ENCODE data around the gene ORMDL3. TPM values are rescaled to one million over a fixed set of nuclear protein-coding genes. Genes with fewer than 3 reads are reported as not detected.

Gene ORMDL3
- polyA plus RNA-seq, 2 of the 4 experiments (the other 2 are of a cell fraction) = 26.9 to 52.1 TPM

DNA sequence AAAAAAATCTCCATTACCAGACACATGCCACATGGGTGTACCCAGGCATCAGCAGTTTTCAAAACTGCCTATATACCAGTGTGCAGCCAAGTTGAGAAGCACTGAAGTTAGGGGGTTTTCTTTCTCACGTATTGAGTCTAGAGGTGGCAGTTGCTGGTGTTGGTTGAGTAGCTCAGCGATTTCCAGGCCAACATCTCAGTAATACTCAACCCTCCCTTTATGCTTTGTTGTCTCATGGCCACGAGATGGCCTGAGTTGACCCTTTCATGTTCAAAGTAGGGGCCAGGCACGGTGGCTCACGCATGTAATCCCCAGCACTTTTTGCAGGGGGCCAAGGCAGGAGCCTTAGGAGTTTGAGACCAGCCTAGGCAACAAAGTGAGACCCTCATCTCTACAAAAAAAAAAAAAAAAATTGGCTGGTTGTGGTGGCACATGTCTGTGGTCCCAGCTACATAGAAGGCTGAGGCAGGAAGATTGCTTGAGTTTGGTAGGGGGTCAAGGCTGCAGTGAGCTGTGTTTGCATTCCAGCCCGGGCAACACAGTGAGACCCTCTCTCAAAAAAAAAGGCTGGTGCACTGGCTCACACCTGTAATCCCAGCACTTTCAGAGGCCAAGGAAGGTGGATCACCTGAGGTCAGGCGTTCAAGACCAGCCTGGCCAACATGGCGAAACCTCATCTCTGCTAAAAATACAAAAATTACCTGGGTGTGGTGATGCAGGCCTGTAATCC is 10.9 kb upstream of the ORMDL3 start:
- no peak for FAIRE-seq
- H3K4me3 ChIP-seq = no peak overlapping the region
- H3K4me1 ChIP-seq = peaks cover 11% of the 10 kb centered on the region
- ChIA-PET POLR2A (no interaction called here), CTCF (interaction anchor here (0.7 to 4.2 kb wide), 12 partner anchors 8 to 94 kb away, joined by 3 to 43 read pairs (median 10); partner anchors contain the start of genes LRRC3C, ORMDL3 and PSMD3)
- ATAC-seq = no peak
- DNase-seq (ENCODE audit: low read depth in 1 of 2, low spot score in 1 of 2) = no peak
- H3K27ac ChIP-seq = no peak overlapping the region
- TF ChIP-seq, protein P1, sequence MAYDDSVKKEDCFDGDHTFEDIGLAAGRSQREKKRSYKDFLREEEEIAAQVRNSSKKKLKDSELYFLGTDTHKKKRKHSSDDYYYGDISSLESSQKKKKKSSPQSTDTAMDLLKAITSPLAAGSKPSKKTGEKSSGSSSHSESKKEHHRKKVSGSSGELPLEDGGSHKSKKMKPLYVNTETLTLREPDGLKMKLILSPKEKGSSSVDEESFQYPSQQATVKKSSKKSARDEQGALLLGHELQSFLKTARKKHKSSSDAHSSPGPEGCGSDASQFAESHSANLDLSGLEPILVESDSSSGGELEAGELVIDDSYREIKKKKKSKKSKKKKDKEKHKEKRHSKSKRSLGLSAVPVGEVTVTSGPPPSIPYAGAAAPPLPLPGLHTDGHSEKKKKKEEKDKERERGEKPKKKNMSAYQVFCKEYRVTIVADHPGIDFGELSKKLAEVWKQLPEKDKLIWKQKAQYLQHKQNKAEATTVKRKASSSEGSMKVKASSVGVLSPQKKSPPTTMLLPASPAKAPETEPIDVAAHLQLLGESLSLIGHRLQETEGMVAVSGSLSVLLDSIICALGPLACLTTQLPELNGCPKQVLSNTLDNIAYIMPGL (CRISPR knock-in tag; IDR thresholded peaks at IDR 0.05; ENCODE audit: borderline replicate concordance) = no peak
- no peak for TF ChIP-seq JUNB (IDR thresholded peaks at IDR 0.05)
- TF ChIP-seq FOXS1 (CRISPR knock-in tag; IDR thresholded peaks at IDR 0.05) = no peak
- TF ChIP-seq RNF2 (IDR thresholded peaks at IDR 0.05; ENCODE audit: borderline replicate concordance, low read depth) = no peak
- TF ChIP-seq, protein P2, sequence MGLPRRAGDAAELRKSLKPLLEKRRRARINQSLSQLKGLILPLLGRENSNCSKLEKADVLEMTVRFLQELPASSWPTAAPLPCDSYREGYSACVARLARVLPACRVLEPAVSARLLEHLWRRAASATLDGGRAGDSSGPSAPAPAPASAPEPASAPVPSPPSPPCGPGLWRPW (IDR thresholded peaks at IDR 0.05) = no peak
- no peak for TF ChIP-seq EP300 (IDR thresholded peaks at IDR 0.05)
- no peak for TF ChIP-seq PHF8 (IDR thresholded peaks at IDR 0.05; ENCODE audit: borderline replicate concordance, low read depth)
- no peak for TF ChIP-seq HOXA7 (CRISPR knock-in tag; IDR thresholded peaks at IDR 0.05)
- TF ChIP-seq FOSL2 (IDR thresholded peaks at IDR 0.05) = no peak
- TF ChIP-seq FOSL2 (CRISPR knock-in tag; IDR thresholded peaks at IDR 0.05) = no peak
- TF ChIP-seq ZFP36 (IDR thresholded peaks at IDR 0.05; ENCODE audit: borderline replicate concordance, partially characterized antibody) = no peak
- TF ChIP-seq HEYL (CRISPR knock-in tag; IDR thresholded peaks at IDR 0.05) = no peak
- no peak for TF ChIP-seq SREBF2 (IDR thresholded peaks at IDR 0.05)
- TF ChIP-seq NPAS2 (CRISPR knock-in tag; IDR thresholded peaks at IDR 0.05; ENCODE audit: borderline replicate concordance) = no peak
- TF ChIP-seq, protein P3, sequence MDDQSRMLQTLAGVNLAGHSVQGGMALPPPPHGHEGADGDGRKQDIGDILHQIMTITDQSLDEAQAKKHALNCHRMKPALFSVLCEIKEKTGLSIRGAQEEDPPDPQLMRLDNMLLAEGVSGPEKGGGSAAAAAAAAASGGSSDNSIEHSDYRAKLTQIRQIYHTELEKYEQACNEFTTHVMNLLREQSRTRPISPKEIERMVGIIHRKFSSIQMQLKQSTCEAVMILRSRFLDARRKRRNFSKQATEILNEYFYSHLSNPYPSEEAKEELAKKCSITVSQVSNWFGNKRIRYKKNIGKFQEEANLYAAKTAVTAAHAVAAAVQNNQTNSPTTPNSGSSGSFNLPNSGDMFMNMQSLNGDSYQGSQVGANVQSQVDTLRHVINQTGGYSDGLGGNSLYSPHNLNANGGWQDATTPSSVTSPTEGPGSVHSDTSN (IDR thresholded peaks at IDR 0.05) = no peak
- TF ChIP-seq MAZ (IDR thresholded peaks at IDR 0.05; ENCODE audit: borderline replicate concordance, low read depth, low read length) = no peak
- no peak for TF ChIP-seq JUN (IDR thresholded peaks at IDR 0.05)
- TF ChIP-seq ESRRA (IDR thresholded peaks at IDR 0.05; ENCODE audit: borderline replicate concordance, low read length) = no peak
- no peaks in the 10 kb centered on the region for H3K9me3 ChIP-seq
- H3K4me2 ChIP-seq = no peak overlapping the region
- WGBS (ENCODE audit: missing lambda C conversion rate) = 68% methylated on average over 8 of the region's 8 CpGs

DNA sequence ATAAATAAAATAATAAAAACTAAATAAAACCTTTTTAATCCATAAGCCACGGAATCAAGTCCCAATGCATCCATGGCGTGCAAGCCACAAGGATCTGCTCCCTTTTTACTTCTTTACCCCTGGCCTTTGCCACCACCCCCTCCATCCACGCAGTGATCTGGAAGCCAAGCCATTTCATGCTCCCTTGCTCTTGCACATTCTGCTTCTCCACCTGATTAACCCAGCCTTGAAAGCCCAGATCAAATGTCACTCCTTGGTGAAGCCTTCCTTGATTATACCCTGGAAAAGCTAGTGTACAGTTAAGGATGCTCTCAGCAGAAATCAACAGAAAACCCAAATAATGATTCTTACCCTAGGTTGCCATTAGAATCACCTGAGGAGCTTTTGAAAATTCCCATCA is 10.0 kb upstream of the ORMDL3 start:
- Histone ChIP-seq H3K27ac (no peak overlapping the region), H3K4me1 (peaks cover 11% of the 10 kb centered on the region), H3K9me3 (no peaks in the 10 kb centered on the region), H3K4me3 (no peak overlapping the region), H3K4me2 (no peak overlapping the region)
- WGBS (ENCODE audit: missing lambda C conversion rate) = 86% methylated on average over 3 of the region's 3 CpGs
- DNase-seq (ENCODE audit: low read depth in 1 of 2, low spot score in 1 of 2) (no peak), ATAC-seq (no peak), FAIRE-seq (no peak)
- ChIA-PET POLR2A (no interaction called here), CTCF (interaction anchor here (0.7 to 4.2 kb wide), 6 partner anchors 12 to 269 kb away, joined by 3 to 43 read pairs (median 6); partner anchors contain the start of genes PNMT and PSMD3)
- TF ChIP-seq TFCP2L1 (CRISPR knock-in tag; IDR thresholded peaks at IDR 0.05) (no peak), HOXA7 (CRISPR knock-in tag; IDR thresholded peaks at IDR 0.05) (no peak)

DNA sequence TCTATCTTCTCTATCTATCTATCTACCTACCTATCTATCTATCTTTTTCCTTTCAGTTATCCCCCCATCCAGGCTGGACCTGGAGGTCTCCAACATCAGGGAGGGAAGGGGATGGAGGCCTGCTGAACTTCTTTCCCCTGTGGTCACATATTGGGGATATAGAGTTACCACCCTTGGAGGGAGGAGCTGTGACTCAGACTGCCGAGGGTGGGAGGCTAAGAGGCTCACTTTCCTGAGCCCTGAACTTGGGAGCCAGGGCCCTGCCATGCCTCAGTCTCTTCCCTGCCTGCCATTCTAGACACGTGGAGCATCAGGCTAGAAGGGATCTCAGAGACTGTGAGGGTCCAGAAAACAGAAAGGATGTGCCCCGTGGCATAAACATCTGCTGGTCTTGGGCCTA is 8.5 kb upstream of the ORMDL3 start:
- no peak for FAIRE-seq
- 59% methylated on average over 3 of the region's 3 CpGs for WGBS (ENCODE audit: missing lambda C conversion rate)

More for the DNA sequence above, 8.5 kb upstream of the ORMDL3 start:
- H3K9me3 ChIP-seq = no peaks in the 10 kb centered on the region
- ChIA-PET POLR2A (no interaction called here), CTCF (interaction anchor here (2.9 kb wide), 1 partner anchor 23 kb away, joined by 11 read pairs; no protein-coding TSS in a partner anchor)
- peaks cover 11% of the 10 kb centered on the region for H3K4me1 ChIP-seq
- no peak overlapping the region for H3K4me3 ChIP-seq
- H3K27ac ChIP-seq = no peak overlapping the region
- no peak overlapping the region for H3K4me2 ChIP-seq
- TF ChIP-seq, protein P4, sequence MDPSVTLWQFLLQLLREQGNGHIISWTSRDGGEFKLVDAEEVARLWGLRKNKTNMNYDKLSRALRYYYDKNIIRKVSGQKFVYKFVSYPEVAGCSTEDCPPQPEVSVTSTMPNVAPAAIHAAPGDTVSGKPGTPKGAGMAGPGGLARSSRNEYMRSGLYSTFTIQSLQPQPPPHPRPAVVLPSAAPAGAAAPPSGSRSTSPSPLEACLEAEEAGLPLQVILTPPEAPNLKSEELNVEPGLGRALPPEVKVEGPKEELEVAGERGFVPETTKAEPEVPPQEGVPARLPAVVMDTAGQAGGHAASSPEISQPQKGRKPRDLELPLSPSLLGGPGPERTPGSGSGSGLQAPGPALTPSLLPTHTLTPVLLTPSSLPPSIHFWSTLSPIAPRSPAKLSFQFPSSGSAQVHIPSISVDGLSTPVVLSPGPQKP (IDR thresholded peaks at IDR 0.05; ENCODE audit: low read depth, low read length) = no peak
- TF ChIP-seq EP300 (IDR thresholded peaks at IDR 0.05) = no peak
- no peak for TF ChIP-seq CEBPB (IDR thresholded peaks at IDR 0.05)
- no peak for TF ChIP-seq HEYL (CRISPR knock-in tag; IDR thresholded peaks at IDR 0.05)
- no peak for TF ChIP-seq ZFP36 (IDR thresholded peaks at IDR 0.05; ENCODE audit: borderline replicate concordance, partially characterized antibody)
- TF ChIP-seq GATA3 (IDR thresholded peaks at IDR 0.05; ENCODE audit: borderline replicate concordance) = no peak
- TF ChIP-seq CHD4 (IDR thresholded peaks at IDR 0.05; ENCODE audit: borderline replicate concordance) = no peak
- TF ChIP-seq, protein P3 (IDR thresholded peaks at IDR 0.05) = no peak
- TF ChIP-seq CBX8 (IDR thresholded peaks at IDR 0.05) = no peak
- no peak for DNase-seq (ENCODE audit: low read depth in 1 of 2, low spot score in 1 of 2)
- no peak for ATAC-seq

All from A549 (cell line).